MM.1S (cell line): ENCODE measurements around the gene PPP1R37.

Experiments used
- DNase-seq: peaks from one replicate; pipeline ENCODE4 v3.0.0-alpha.2; 2015
- H2AFZ ChIP-seq: fragments of 300-600 bp; sonication (generic); 2 replicates; pipeline ENCODE4 v1.6.0; 2016; ENCODE audit warnings: antibody characterized with exemption, low read length
- H3F3A ChIP-seq: fragments of 300-600 bp; sonication (generic); 2 replicates; pipeline ENCODE4 v1.6.1; 2016; ENCODE audit warnings: mild to moderate bottlenecking, antibody characterized with exemption, low read length, moderate library complexity, mixed read lengths; ENCODE audit not compliant: insufficient read depth
- H3K27ac ChIP-seq: fragments of 300-600 bp; sonication (generic); 2 replicates; pipeline ENCODE4 v1.5.1; 2016; ENCODE audit warnings: mild to moderate bottlenecking, low read length
- H3K27me3 ChIP-seq: fragments of 300-600 bp; sonication (generic); replicated peaks from 2 replicates; pipeline ENCODE4 v1.6.0; 2016; ENCODE audit warnings: low read length; ENCODE audit not compliant: insufficient read depth
- H3K36me3 ChIP-seq: fragments of 300-600 bp; sonication (generic); replicated peaks from 2 replicates; pipeline ENCODE4 v1.6.1; 2016; ENCODE audit warnings: mild to moderate bottlenecking, low read length, mixed read lengths; ENCODE audit not compliant: insufficient read depth
- H3K4me1 ChIP-seq: fragments of 300-600 bp; sonication (generic); 2 replicates; pipeline ENCODE4 v1.6.1; 2016; ENCODE audit warnings: low read length, mixed read lengths
- H3K4me2 ChIP-seq: fragments of 300-600 bp; sonication (generic); 2 replicates; pipeline ENCODE4 v1.6.0; 2016; ENCODE audit warnings: low read depth, low read length
- H3K4me3 ChIP-seq: fragments of 300-600 bp; sonication (generic); 2 replicates; pipeline ENCODE4 v1.5.1; 2016; ENCODE audit warnings: low read length, mixed read lengths
- H3K79me2 ChIP-seq: fragments of 300-600 bp; sonication (generic); 2 replicates; pipeline ENCODE4 v1.6.1; 2016; ENCODE audit warnings: mixed run types, low read length, mixed read lengths
- H3K9ac ChIP-seq: fragments of 300-600 bp; sonication (generic); 2 replicates; pipeline ENCODE4 v1.6.1; 2016; ENCODE audit warnings: low read length, mixed read lengths
- H3K9me2 ChIP-seq: fragments of 300-600 bp; sonication (generic); replicated peaks from 2 replicates; pipeline ENCODE4 v1.6.1; 2016; ENCODE audit warnings: mild to moderate bottlenecking, low read length, mixed read lengths; ENCODE audit not compliant: insufficient read depth
- H3K9me3 ChIP-seq: fragments of 300-600 bp; sonication (generic); replicated peaks from 2 replicates; pipeline ENCODE4 v1.6.1; 2016; ENCODE audit warnings: mild to moderate bottlenecking, low read length, mixed read lengths; ENCODE audit not compliant: insufficient read depth
- H4K20me1 ChIP-seq: fragments of 300-600 bp; sonication (generic); 2 replicates; pipeline ENCODE4 v1.6.1; 2016; ENCODE audit warnings: mild to moderate bottlenecking, low read length, moderate library complexity, mixed read lengths; ENCODE audit not compliant: insufficient read depth
- CTCF ChIP-seq: fragments of 300-600 bp; sonication (generic); IDR thresholded peaks from 2 replicates; pipeline ENCODE4 v1.5.1; 2016; ENCODE audit warnings: antibody characterized with exemption, low read length, mixed read lengths
- EZH2 ChIP-seq: fragments of 300-600 bp; sonication (generic); optimal IDR thresholded peaks from 2 replicates; pipeline ENCODE3; 2017; ENCODE audit warnings: low read depth, mild to moderate bottlenecking, antibody characterized with exemption, low read length, mixed read lengths
- EZH2phosphoT487 ChIP-seq: fragments of 300-600 bp; sonication (generic); IDR thresholded peaks from 2 replicates; pipeline ENCODE4 v1.6.1; 2018; ENCODE audit warnings: antibody characterized with exemption, low read length

PPP1R37 gene

GRCh38 chr19:45172173-45172572, 79.2 kb downstream of the PPP1R37 start:
- H3K79me2 ChIP-seq, result peaks cover 4% of the 10 kb centered on the region; the same call in 1 of the 2 replicates
- H3K9me3 ChIP-seq, result no peaks in the 10 kb centered on the region
- H3K27ac ChIP-seq, result no peak overlapping the region
- no peak overlapping the region for H3K9ac ChIP-seq
- no peak for TF ChIP-seq EZH2
- H3K4me3 ChIP-seq, result no peak overlapping the region
- no peaks in the 10 kb centered on the region for H3K27me3 ChIP-seq
- H2AFZ ChIP-seq, result no peak overlapping the region
- H3K36me3 ChIP-seq, result no peaks in the 10 kb centered on the region
- no peak overlapping the region for H3K4me2 ChIP-seq
- peaks cover 4% of the 10 kb centered on the region; the same call in 1 of the 2 replicates for H3K4me1 ChIP-seq
- no peaks in the 10 kb centered on the region for H3F3A ChIP-seq
- H3K9me2 ChIP-seq, result no peaks in the 10 kb centered on the region
- H4K20me1 ChIP-seq, result no peaks in the 10 kb centered on the region
- DNase-seq, result no peak

GRCh38 chr19:45172611-45173208, 79.7 kb downstream of the PPP1R37 start:
- Histone ChIP-seq H3K9me3 (no peaks in the 10 kb centered on the region), H3K36me3 (no peaks in the 10 kb centered on the region), H3K27me3 (no peaks in the 10 kb centered on the region), H3K27ac (no peak overlapping the region), H3K79me2 (peaks cover 9% of the 10 kb centered on the region), H2AFZ (no peak overlapping the region), H3K4me3 (no peak overlapping the region), H3K9me2 (no peaks in the 10 kb centered on the region), H3K9ac (no peak overlapping the region), H4K20me1 (no peaks in the 10 kb centered on the region), H3K4me2 (no peak overlapping the region), H3F3A (0 out of 2 replicates have a peak, but pooled peaks cover 3% of the 10 kb centered on the region), H3K4me1 (peaks cover 4% of the 10 kb centered on the region; the same call in 1 of the 2 replicates)
- no peak for DNase-seq
- TF ChIP-seq EZH2, result no peak
- no peak for TF ChIP-seq CTCF

- Histone ChIP-seq H3K79me2 (peaks cover 9% of the 10 kb centered on the region), H3K4me3 (no peak overlapping the region), H3K27ac (no peak overlapping the region), H4K20me1 (no peaks in the 10 kb centered on the region), H3K4me2 (no peak overlapping the region), H3K36me3 (no peaks in the 10 kb centered on the region), H2AFZ (no peak overlapping the region), H3K9me3 (no peaks in the 10 kb centered on the region), H3F3A (peaks cover 6% of the 10 kb centered on the region; the same call in 1 of the 2 replicates), H3K9ac (no peak overlapping the region), H3K9me2 (no peaks in the 10 kb centered on the region), H3K4me1 (peaks cover 4% of the 10 kb centered on the region; the same call in 1 of the 2 replicates), H3K27me3 (no peaks in the 10 kb centered on the region)
- DNase-seq, result no peak
- no peak for TF ChIP-seq CTCF
- TF ChIP-seq EZH2phosphoT487, result no peak
- TF ChIP-seq EZH2, result no peak
These were observed 80.8 kb downstream of the PPP1R37 start for GRCh38 chr19:45173816-45174215.

DNA sequence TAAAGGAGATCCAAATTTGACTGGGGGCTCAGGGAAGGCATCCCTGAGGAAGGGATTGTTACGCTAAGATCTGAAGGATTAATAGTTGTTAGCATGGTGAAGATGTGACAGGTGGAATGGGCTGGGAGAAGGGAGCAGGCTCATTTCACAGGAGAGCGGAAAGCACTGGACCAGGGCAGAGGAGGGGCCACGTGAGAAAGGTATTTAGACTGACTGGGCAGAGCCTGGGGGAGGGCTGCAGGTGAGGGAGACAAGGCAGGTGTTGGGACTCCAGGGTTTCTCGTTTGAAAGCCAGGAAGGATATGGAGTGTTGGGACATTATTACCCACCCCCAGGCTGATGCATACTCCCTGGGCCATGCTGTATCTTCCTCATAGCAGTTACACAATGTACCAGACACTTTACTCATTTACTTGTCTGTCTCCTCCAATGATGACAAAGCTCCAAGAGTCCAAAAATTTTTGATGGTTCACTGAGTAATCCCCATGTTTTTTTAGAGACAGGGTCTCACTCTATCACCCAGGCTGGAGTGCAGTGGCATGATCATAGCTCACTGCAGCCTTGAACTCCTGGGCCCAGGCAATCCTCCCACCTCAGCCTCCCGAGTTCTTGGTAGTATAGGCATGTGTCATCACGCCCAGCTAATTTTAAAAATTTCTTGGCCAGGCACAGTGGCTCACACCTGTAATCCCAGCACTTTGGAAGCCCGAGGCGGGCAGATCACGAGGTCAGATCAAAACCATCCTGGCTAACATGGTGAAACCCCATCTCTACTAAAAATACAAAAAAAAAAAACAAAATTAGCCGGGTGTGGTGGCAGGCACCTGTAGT, 82.8 kb downstream of the PPP1R37 start:
- H3K4me3 ChIP-seq, result no peak overlapping the region
- no peaks in the 10 kb centered on the region for H3K9me3 ChIP-seq
- no peak for DNase-seq
- no peak overlapping the region for H3K9ac ChIP-seq
- H3K4me1 ChIP-seq, result peaks cover 4% of the 10 kb centered on the region; the same call in 1 of the 2 replicates
- peaks cover 8% of the 10 kb centered on the region; the same call in 1 of the 2 replicates for H3F3A ChIP-seq
- no peak for TF ChIP-seq CTCF
- no peak for TF ChIP-seq EZH2phosphoT487
- no peak for TF ChIP-seq EZH2
- H3K79me2 ChIP-seq, result peaks cover 24% of the 10 kb centered on the region
- H3K27ac ChIP-seq, result no peak overlapping the region
- H3K9me2 ChIP-seq, result no peaks in the 10 kb centered on the region
- H3K27me3 ChIP-seq, result no peaks in the 10 kb centered on the region
- H4K20me1 ChIP-seq, result no peaks in the 10 kb centered on the region
- no peaks in the 10 kb centered on the region for H3K36me3 ChIP-seq
- no peak overlapping the region for H2AFZ ChIP-seq
- no peak overlapping the region for H3K4me2 ChIP-seq
